Astrocyte (in vitro differentiated cells and primary cell): ENCODE measurements around the gene ERC1. TPM values are rescaled to one million over a fixed set of nuclear protein-coding genes. Genes with fewer than 3 reads are reported as not detected.

ENCODE experiments used
- DNase-seq: peaks from one replicate; pipeline ENCODE4 v3.0.0-alpha.2; 2010; ENCODE audit warnings: low read depth
- FAIRE-seq: peaks from 2 replicates; lab custom pipeline; 2011; peaks lifted over from hg19 to GRCh38; lab: Jason Lieb, UNC
- H2AFZ ChIP-seq: 2 replicates; pipeline ENCODE4 v1.6.0; 2012; ENCODE audit warnings: low read depth, low read length, inconsistent platforms
- H3K27ac ChIP-seq: 2 replicates; pipeline ENCODE4 v1.5.1; 2011; ENCODE audit warnings: low read depth, low read length, inconsistent platforms
- H3K27me3 ChIP-seq: 2 replicates; pipeline ENCODE4 v1.6.0; 2011; ENCODE audit warnings: low read length, inconsistent platforms; ENCODE audit not compliant: insufficient read depth
- H3K36me3 ChIP-seq: 2 replicates; pipeline ENCODE4 v1.5.1; 2011; ENCODE audit warnings: low read length, inconsistent platforms; ENCODE audit not compliant: insufficient read depth
- H3K4me1 ChIP-seq: 2 replicates; pipeline ENCODE4 v1.5.1; 2011; ENCODE audit warnings: low read length, inconsistent platforms; ENCODE audit not compliant: insufficient read depth
- H3K4me2 ChIP-seq: 2 replicates; pipeline ENCODE4 v1.6.0; 2012; ENCODE audit warnings: low read length, inconsistent platforms
- H3K4me3 ChIP-seq: 2 replicates; pipeline ENCODE4 v1.5.1; 2011; ENCODE audit warnings: low read depth, mild to moderate bottlenecking, low read length, inconsistent platforms; ENCODE audit not compliant: insufficient read depth
- H3K79me2 ChIP-seq: 2 replicates; pipeline ENCODE4 v1.6.0; 2012; ENCODE audit warnings: mild to moderate bottlenecking, low read length, inconsistent platforms; ENCODE audit not compliant: insufficient read depth
- H3K9ac ChIP-seq: 2 replicates; pipeline ENCODE4 v1.6.0; 2012; ENCODE audit warnings: mild to moderate bottlenecking, low read length, inconsistent platforms
- H3K9me3 ChIP-seq: 2 replicates; pipeline ENCODE4 v1.5.1; 2012; ENCODE audit warnings: low read depth, mild to moderate bottlenecking, low read length, inconsistent platforms; ENCODE audit not compliant: insufficient read depth
- H4K20me1 ChIP-seq: 2 replicates; pipeline ENCODE4 v1.6.0; 2012; ENCODE audit warnings: low read length, inconsistent platforms; ENCODE audit not compliant: insufficient read depth
- H3K27ac Mint-ChIP-seq: one replicate; pipeline ENCODE4 v1.8.0; 2021; ENCODE audit warnings: mild to moderate bottlenecking, mixed read lengths; ENCODE audit not compliant: unreplicated experiment
- H3K27me3 Mint-ChIP-seq: one replicate; pipeline ENCODE4 v1.8.0; 2021; ENCODE audit warnings: low read depth, mixed read lengths; ENCODE audit not compliant: unreplicated experiment
- H3K36me3 Mint-ChIP-seq: one replicate; pipeline ENCODE4 v1.8.0; 2021; ENCODE audit warnings: low read depth, mixed read lengths; ENCODE audit not compliant: unreplicated experiment
- H3K4me1 Mint-ChIP-seq: one replicate; pipeline ENCODE4 v1.8.0; 2021; ENCODE audit warnings: low read depth, mixed read lengths; ENCODE audit not compliant: unreplicated experiment
- H3K4me3 Mint-ChIP-seq: one replicate; pipeline ENCODE4 v1.8.0; 2021; ENCODE audit warnings: mild to moderate bottlenecking, moderate library complexity, mixed read lengths; ENCODE audit not compliant: unreplicated experiment
- H3K9me3 Mint-ChIP-seq: one replicate; pipeline ENCODE4 v1.8.0; 2021; ENCODE audit warnings: mild to moderate bottlenecking, mixed read lengths; ENCODE audit not compliant: unreplicated experiment
- CTCF ChIP-seq: IDR thresholded peaks from 2 replicates; pipeline ENCODE4 v1.5.1; 2011; ENCODE audit warnings: low read depth, mild to moderate bottlenecking, inconsistent platforms, low read length, moderate library complexity; ENCODE audit not compliant: insufficient read depth
- EZH2 ChIP-seq: IDR thresholded peaks from 2 replicates; pipeline ENCODE4 v1.6.1; 2012; ENCODE audit warnings: mild to moderate bottlenecking, low read length, inconsistent platforms; ENCODE audit not compliant: insufficient read depth
- total RNA-seq: library from RNA; stranded (reverse); gene quantifications from 2 replicates; pipeline ENCODE4 v1.2.1, GENCODE V29; 2021

The ERC1 gene
- total RNA-seq, 1 donor from 2014 or later = 67.1 TPM

GRCh38 chr12:1367331-1368291, 376.6 kb downstream of the ERC1 start:
- DNase-seq (no peak), FAIRE-seq (no peak)
- no peaks in the 10 kb centered on the region for H3K27me3 ChIP-seq
- H4K20me1 ChIP-seq = no peaks in the 10 kb centered on the region
- no peak for TF ChIP-seq CTCF
- no peak for TF ChIP-seq EZH2
- H3K4me3 ChIP-seq = no peak overlapping the region
- no peak overlapping the region for H3K27ac ChIP-seq
- Mint-ChIP-seq H3K9me3 (no peaks in the 10 kb centered on the region), H3K36me3 (peaks cover 2% of the 10 kb centered on the region), H3K27ac (no peak overlapping the region), H3K4me1 (peaks cover 42% of the 10 kb centered on the region), H3K4me3 (no peak overlapping the region), H3K27me3 (no peaks in the 10 kb centered on the region)
- H3K4me1 ChIP-seq = peaks cover 4% of the 10 kb centered on the region
- no peaks in the 10 kb centered on the region for H3K36me3 ChIP-seq
- H3K9me3 ChIP-seq = no peaks in the 10 kb centered on the region
- peak overlapping the region; percentile 46 for H3K4me2 ChIP-seq
- no peak overlapping the region for H3K9ac ChIP-seq
- H2AFZ ChIP-seq = no peak overlapping the region
- H3K79me2 ChIP-seq = no peaks in the 10 kb centered on the region

GRCh38 chr12:1369460-1369859, 378.4 kb downstream of the ERC1 start:
- no peaks in the 10 kb centered on the region for H3K27me3 ChIP-seq
- no peaks in the 10 kb centered on the region for H3K9me3 ChIP-seq
- no peak for TF ChIP-seq EZH2
- no peak for TF ChIP-seq CTCF
- Mint-ChIP-seq H3K4me3 (no peak overlapping the region), H3K4me1 (peaks cover 37% of the 10 kb centered on the region), H3K9me3 (no peaks in the 10 kb centered on the region), H3K27ac (no peak overlapping the region), H3K27me3 (no peaks in the 10 kb centered on the region), H3K36me3 (peaks cover 2% of the 10 kb centered on the region)
- H3K27ac ChIP-seq = no peak overlapping the region
- no peak overlapping the region for H3K4me3 ChIP-seq
- peaks cover 4% of the 10 kb centered on the region for H3K4me1 ChIP-seq
- H2AFZ ChIP-seq = no peak overlapping the region
- FAIRE-seq (peak; percentile 45), DNase-seq (no peak)
- H3K4me2 ChIP-seq = no peak overlapping the region
- no peak overlapping the region for H3K9ac ChIP-seq
- no peaks in the 10 kb centered on the region for H3K79me2 ChIP-seq
- H4K20me1 ChIP-seq = no peaks in the 10 kb centered on the region
- no peaks in the 10 kb centered on the region for H3K36me3 ChIP-seq
